ENCODE measurements around the gene BORCS6. TPM values are rescaled to one million over a fixed set of nuclear protein-coding genes. Genes with fewer than 3 reads are reported as not detected.

BORCS6 gene
- total and polyA plus RNA-seq, 9 of the 15 experiments (the other 6 are each of a cell fraction or from before 2014, with no cell fraction given), result 0.01 to 7.4 (median 2.3) TPM

GRCh38 chr17:8209907-8210760, 20.2 kb upstream of the BORCS6 start, which contains the start of gene AURKB (continued):
- TF ChIP-seq NRF1 (conservative IDR thresholded peaks at IDR 0.05 in 1 of 2, IDR thresholded peaks at IDR 0.05 in 1 of 2) (peak; percentile 29 to 49; a peak in 1 of 4 replicates), CBX1 (IDR thresholded peaks at IDR 0.05; ENCODE audit: low read depth) (peak; percentile 56; the same call in 1 of the 2 replicates), ZNF699 (CRISPR knock-in tag; IDR thresholded peaks at IDR 0.05; ENCODE audit: insufficient replicate concordance) (no peak), ARID2 (IDR thresholded peaks at IDR 0.05) (no peak), ZNF444 (CRISPR knock-in tag; IDR thresholded peaks at IDR 0.05) (no peak), FOXO4 (CRISPR knock-in tag; IDR thresholded peaks at IDR 0.05) (no peak), IFI16 (CRISPR knock-in tag; IDR thresholded peaks at IDR 0.05) (no peak), C11orf30 (IDR thresholded peaks at IDR 0.05; ENCODE audit: low read depth) (peak; percentile 45), ZNF282 (CRISPR knock-in tag; IDR thresholded peaks at IDR 0.05) (no peak), ZNF280A (IDR thresholded peaks at IDR 0.05; ENCODE audit: low read depth, partially characterized antibody) (no peak), VEZF1 (CRISPR knock-in tag; IDR thresholded peaks at IDR 0.05) (peak; percentile 28; the same call in 1 of the 2 replicates), COPS2 (conservative IDR thresholded peaks at IDR 0.05) (no peak), HBP1 (CRISPR knock-in tag; IDR thresholded peaks at IDR 0.05) (no peak), ZBTB7A (IDR thresholded peaks at IDR 0.05; ENCODE audit: borderline replicate concordance, control insufficient read depth, low read depth, low read length) (no peak), ESRRA (IDR thresholded peaks at IDR 0.05; ENCODE audit: borderline replicate concordance, low read depth) (no peak), CC2D1A (IDR thresholded peaks at IDR 0.05) (peak; percentile 69; the same call in 1 of the 2 replicates), DMBX1 (CRISPR knock-in tag; IDR thresholded peaks at IDR 0.05; ENCODE audit: borderline replicate concordance) (no peak), ZNF668 (CRISPR knock-in tag; IDR thresholded peaks at IDR 0.05) (no peak), SP1 (CRISPR knock-in tag; IDR thresholded peaks at IDR 0.05) (peak; percentile 63), BRD9 (IDR thresholded peaks at IDR 0.05; ENCODE audit: low read depth, partially characterized antibody) (no peak), NEUROD1 (IDR thresholded peaks at IDR 0.05; ENCODE audit: borderline replicate concordance, low read depth, low read length, partially characterized antibody) (no peak), NONO (IDR thresholded peaks at IDR 0.05; ENCODE audit: low read depth in 2 of 2, low read length in 1 of 2) (no peak)
